HepG2 (cell line): ENCODE data around the gene IFIT3. TPM values are rescaled to one million over a fixed set of nuclear protein-coding genes. Genes with fewer than 3 reads are reported as not detected.

ENCODE experiments used
- FOXA3 ChIP-seq: IDR thresholded peaks from 2 replicates; pipeline ENCODE4 v1.6.1; 2016; ENCODE audit warnings: missing genetic modification reagents, missing compliant biosample characterization
- HOXD1 ChIP-seq: sonication (generic); formaldehyde crosslinking; IDR thresholded peaks from 2 replicates; pipeline ENCODE4 v1.5.0; 2020; ENCODE audit warnings: missing genetic modification reagents
- JARID2 ChIP-seq: sonication (generic); formaldehyde crosslinking; IDR thresholded peaks from 2 replicates; pipeline ENCODE4 v1.8.1; 2023; ENCODE audit warnings: missing genetic modification reagents, inconsistent platforms; ENCODE audit not compliant: insufficient replicate concordance
- KDM2A ChIP-seq: sonication (generic); formaldehyde crosslinking; IDR thresholded peaks from 2 replicates; pipeline ENCODE4 v1.4.0; 2020; ENCODE audit warnings: low read depth, missing genetic modification reagents, borderline replicate concordance
- KDM5B ChIP-seq: sonication (generic); formaldehyde crosslinking; IDR thresholded peaks from 2 replicates; pipeline ENCODE4 v1.4.0; 2020; ENCODE audit warnings: missing genetic modification reagents, mild to moderate bottlenecking, borderline replicate concordance
- PCBP2 ChIP-seq: fragments of 200-400 bp; formaldehyde crosslinking; optimal IDR thresholded peaks from 2 replicates; pipeline ENCODE3; 2018; ENCODE audit warnings: low read length, low read depth; ENCODE audit not compliant: poor library complexity, severe bottlenecking
- RARG ChIP-seq: sonication (generic); formaldehyde crosslinking; IDR thresholded peaks from 2 replicates; pipeline ENCODE4 v1.4.0; 2020; ENCODE audit warnings: low read depth, mild to moderate bottlenecking, missing genetic modification reagents
- RCOR2 ChIP-seq: IDR thresholded peaks from 2 replicates; pipeline ENCODE4 v1.6.1; 2016; ENCODE audit warnings: missing biosample characterization, missing genetic modification reagents
- RXRB ChIP-seq: IDR thresholded peaks from 2 replicates; pipeline ENCODE4 v1.6.1; 2016; ENCODE audit warnings: borderline replicate concordance, missing genetic modification reagents, missing compliant biosample characterization
- SMYD3 ChIP-seq: sonication (generic); formaldehyde crosslinking; IDR thresholded peaks from 2 replicates; pipeline ENCODE4 v1.8.1; 2023; ENCODE audit warnings: mild to moderate bottlenecking, missing genetic modification reagents
- SP1 ChIP-seq, 2 experiments: fragments of 450-650 bp in 1 of 2; sonication (generic) in 1 of 2; formaldehyde crosslinking in 1 of 2; IDR thresholded peaks; 2 replicates each; pipeline versions ENCODE4 v1.4.0 to v1.6.1; 2016 to 2020; ENCODE audit warnings: missing genetic modification reagents in 1 of 2
- U2AF2 ChIP-seq: fragments of 200-400 bp; formaldehyde crosslinking; IDR thresholded peaks from 2 replicates; pipeline ENCODE4 v1.6.1; 2017; ENCODE audit warnings: low read depth, mild to moderate bottlenecking, low read length
- ZFX ChIP-seq: sonication (generic); formaldehyde crosslinking; IDR thresholded peaks from 2 replicates; pipeline ENCODE4 v1.4.0; 2020; ENCODE audit warnings: mild to moderate bottlenecking, low read depth, missing genetic modification reagents, moderate library complexity
- ZIK1 ChIP-seq: sonication (generic); formaldehyde crosslinking; IDR thresholded peaks from 2 replicates; pipeline ENCODE4 v1.5.0; 2020; ENCODE audit warnings: mild to moderate bottlenecking, low read depth, missing genetic modification reagents, borderline replicate concordance
- ZNF101 ChIP-seq: sonication (generic); formaldehyde crosslinking; IDR thresholded peaks from 2 replicates; pipeline ENCODE4 v1.4.0; 2020; ENCODE audit warnings: mild to moderate bottlenecking, low read depth, missing genetic modification reagents, borderline replicate concordance
- ZNF230 ChIP-seq: sonication (generic); formaldehyde crosslinking; IDR thresholded peaks from 2 replicates; pipeline ENCODE4 v1.4.0; 2020; ENCODE audit warnings: mild to moderate bottlenecking, missing genetic modification reagents
- ZNF792 ChIP-seq: IDR thresholded peaks from 2 replicates; pipeline ENCODE4 v1.6.1; 2016
- polyA plus RNA-seq, 8 experiments: library from polyadenylated mRNA; depleted of rRNA in 3 of 8; stranded (reverse) in 7 of 8; unstranded in 1 of 8; fragments of >200 nt; fragmentation: Illumina TruSeq in 4 of 8; extraction: Trizol in 4 of 8; gene quantifications; 2 replicates each; pipeline versions ENCODE4 v1.2.1 to v1.2.3, GENCODE V29; 2011 to 2016; ENCODE audit warnings: low read depth in 4 of 8, missing spikeins in 1 of 8, mixed read lengths in 1 of 8; ENCODE audit not compliant: insufficient read depth in 1 of 8
- total RNA-seq, 5 experiments: library from RNA; depleted of rRNA; stranded (reverse); fragments of >200 nt; fragmentation: Illumina TruSeq; extraction: Trizol; gene quantifications; 2 replicates each; pipeline ENCODE4 v1.2.3, GENCODE V29; 2016; ENCODE audit warnings: low read depth in 1 of 5
- TF ChIP-seq, protein P1 (sequence below), 2 experiments: sonication (generic) in 1 of 2; formaldehyde crosslinking in 1 of 2; IDR thresholded peaks; 2 replicates each; pipeline versions ENCODE4 v1.4.0 to v1.6.1; 2018 to 2020; ENCODE audit warnings: missing genetic modification reagents in 2 of 2, borderline replicate concordance in 1 of 2, low read depth in 1 of 2, mild to moderate bottlenecking in 1 of 2, missing biosample characterization in 1 of 2
- TF ChIP-seq, protein P2 (sequence below): IDR thresholded peaks from 2 replicates; pipeline ENCODE4 v1.6.1; 2016; ENCODE audit warnings: control low read depth
- TF ChIP-seq, protein P3 (sequence below): sonication (generic); formaldehyde crosslinking; IDR thresholded peaks from 2 replicates; pipeline ENCODE4 v1.4.0; 2020; ENCODE audit warnings: missing genetic modification reagents, mild to moderate bottlenecking, borderline replicate concordance
- TF ChIP-seq, protein P4 (sequence below): IDR thresholded peaks from 2 replicates; pipeline ENCODE4 v1.4.0; 2020; ENCODE audit warnings: mild to moderate bottlenecking, missing genetic modification reagents
- TF ChIP-seq, protein P5 (sequence below): sonication (generic); formaldehyde crosslinking; IDR thresholded peaks from 2 replicates; pipeline ENCODE4 v1.4.0; 2020; ENCODE audit warnings: mild to moderate bottlenecking, missing genetic modification reagents

Gene IFIT3
- total and polyA plus RNA-seq, 2 of the 13 experiments (the other 11 are each of a cell fraction or from before 2014, with no cell fraction given) = 0.48 to 3.1 TPM

DNA sequence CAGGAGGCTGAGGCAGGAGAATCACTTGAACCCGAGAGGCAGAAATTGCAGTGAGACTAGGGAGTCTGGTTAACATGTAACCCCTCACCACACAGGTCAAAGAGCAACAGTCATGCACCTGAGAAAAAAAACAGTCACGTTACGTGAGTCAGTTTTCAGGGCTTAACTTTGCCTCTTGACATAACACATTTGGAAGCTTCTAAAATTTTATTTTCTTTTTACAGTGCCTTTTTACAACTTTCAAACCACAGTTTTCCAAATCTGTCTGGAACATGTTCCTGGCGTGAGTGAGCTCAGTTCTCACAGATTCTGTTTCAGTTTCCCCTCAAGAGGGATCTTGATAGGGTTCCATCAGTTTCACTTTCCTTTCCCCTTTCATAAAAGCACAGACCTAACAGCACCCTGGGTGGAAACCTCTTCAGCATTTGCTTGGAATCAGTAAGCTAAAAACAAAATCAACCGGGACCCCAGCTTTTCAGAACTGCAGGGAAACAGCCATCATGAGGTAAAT lies 4.4 kb downstream of the IFIT3 start (continued):
- TF ChIP-seq, protein P1, sequence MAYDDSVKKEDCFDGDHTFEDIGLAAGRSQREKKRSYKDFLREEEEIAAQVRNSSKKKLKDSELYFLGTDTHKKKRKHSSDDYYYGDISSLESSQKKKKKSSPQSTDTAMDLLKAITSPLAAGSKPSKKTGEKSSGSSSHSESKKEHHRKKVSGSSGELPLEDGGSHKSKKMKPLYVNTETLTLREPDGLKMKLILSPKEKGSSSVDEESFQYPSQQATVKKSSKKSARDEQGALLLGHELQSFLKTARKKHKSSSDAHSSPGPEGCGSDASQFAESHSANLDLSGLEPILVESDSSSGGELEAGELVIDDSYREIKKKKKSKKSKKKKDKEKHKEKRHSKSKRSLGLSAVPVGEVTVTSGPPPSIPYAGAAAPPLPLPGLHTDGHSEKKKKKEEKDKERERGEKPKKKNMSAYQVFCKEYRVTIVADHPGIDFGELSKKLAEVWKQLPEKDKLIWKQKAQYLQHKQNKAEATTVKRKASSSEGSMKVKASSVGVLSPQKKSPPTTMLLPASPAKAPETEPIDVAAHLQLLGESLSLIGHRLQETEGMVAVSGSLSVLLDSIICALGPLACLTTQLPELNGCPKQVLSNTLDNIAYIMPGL (CRISPR knock-in tag; IDR thresholded peaks at IDR 0.05; ENCODE audit: borderline replicate concordance in 1 of 2, low read depth in 1 of 2) = peak in 1 of 2 experiments; percentile 14; a peak in 1 of 4 replicates
- TF ChIP-seq JARID2 (CRISPR knock-in tag) = no peak
- no peak for TF ChIP-seq U2AF2
- no peak for TF ChIP-seq PCBP2
- TF ChIP-seq, protein P2, sequence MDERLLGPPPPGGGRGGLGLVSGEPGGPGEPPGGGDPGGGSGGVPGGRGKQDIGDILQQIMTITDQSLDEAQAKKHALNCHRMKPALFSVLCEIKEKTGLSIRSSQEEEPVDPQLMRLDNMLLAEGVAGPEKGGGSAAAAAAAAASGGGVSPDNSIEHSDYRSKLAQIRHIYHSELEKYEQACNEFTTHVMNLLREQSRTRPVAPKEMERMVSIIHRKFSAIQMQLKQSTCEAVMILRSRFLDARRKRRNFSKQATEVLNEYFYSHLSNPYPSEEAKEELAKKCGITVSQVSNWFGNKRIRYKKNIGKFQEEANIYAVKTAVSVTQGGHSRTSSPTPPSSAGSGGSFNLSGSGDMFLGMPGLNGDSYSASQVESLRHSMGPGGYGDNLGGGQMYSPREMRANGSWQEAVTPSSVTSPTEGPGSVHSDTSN (CRISPR knock-in tag) = no peak
- TF ChIP-seq ZFX (CRISPR knock-in tag) = no peak
- no peak for TF ChIP-seq ZIK1
- no peak for TF ChIP-seq ZNF101 (CRISPR knock-in tag)
- no peak for TF ChIP-seq KDM2A
- no peak for TF ChIP-seq ZNF792 (CRISPR knock-in tag)
- TF ChIP-seq SP1 (IDR thresholded peaks at IDR 0.05) = no peak
- no peak for TF ChIP-seq SP1 (CRISPR knock-in tag; IDR thresholded peaks at IDR 0.05)
- no peak for TF ChIP-seq KDM5B (CRISPR knock-in tag)
- TF ChIP-seq, protein P3, sequence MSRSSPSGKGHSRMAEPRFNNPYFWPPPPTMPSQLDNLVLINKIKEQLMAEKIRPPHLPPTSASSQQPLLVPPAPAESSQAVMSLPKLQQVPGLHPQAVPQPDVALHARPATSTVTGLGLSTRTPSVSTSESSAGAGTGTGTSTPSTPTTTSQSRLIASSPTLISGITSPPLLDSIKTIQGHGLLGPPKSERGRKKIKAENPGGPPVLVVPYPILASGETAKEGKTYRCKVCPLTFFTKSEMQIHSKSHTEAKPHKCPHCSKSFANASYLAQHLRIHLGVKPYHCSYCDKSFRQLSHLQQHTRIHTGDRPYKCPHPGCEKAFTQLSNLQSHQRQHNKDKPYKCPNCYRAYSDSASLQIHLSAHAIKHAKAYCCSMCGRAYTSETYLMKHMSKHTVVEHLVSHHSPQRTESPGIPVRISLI (CRISPR knock-in tag) = peak; percentile 94
- TF ChIP-seq HOXD1 (CRISPR knock-in tag) = no peak
- no peak for TF ChIP-seq ZNF230 (CRISPR knock-in tag)
- peak; percentile 11; the same call in 1 of the 2 replicates for TF ChIP-seq RXRB (CRISPR knock-in tag)
- TF ChIP-seq SMYD3 (CRISPR knock-in tag) = no peak
- TF ChIP-seq, protein P4, sequence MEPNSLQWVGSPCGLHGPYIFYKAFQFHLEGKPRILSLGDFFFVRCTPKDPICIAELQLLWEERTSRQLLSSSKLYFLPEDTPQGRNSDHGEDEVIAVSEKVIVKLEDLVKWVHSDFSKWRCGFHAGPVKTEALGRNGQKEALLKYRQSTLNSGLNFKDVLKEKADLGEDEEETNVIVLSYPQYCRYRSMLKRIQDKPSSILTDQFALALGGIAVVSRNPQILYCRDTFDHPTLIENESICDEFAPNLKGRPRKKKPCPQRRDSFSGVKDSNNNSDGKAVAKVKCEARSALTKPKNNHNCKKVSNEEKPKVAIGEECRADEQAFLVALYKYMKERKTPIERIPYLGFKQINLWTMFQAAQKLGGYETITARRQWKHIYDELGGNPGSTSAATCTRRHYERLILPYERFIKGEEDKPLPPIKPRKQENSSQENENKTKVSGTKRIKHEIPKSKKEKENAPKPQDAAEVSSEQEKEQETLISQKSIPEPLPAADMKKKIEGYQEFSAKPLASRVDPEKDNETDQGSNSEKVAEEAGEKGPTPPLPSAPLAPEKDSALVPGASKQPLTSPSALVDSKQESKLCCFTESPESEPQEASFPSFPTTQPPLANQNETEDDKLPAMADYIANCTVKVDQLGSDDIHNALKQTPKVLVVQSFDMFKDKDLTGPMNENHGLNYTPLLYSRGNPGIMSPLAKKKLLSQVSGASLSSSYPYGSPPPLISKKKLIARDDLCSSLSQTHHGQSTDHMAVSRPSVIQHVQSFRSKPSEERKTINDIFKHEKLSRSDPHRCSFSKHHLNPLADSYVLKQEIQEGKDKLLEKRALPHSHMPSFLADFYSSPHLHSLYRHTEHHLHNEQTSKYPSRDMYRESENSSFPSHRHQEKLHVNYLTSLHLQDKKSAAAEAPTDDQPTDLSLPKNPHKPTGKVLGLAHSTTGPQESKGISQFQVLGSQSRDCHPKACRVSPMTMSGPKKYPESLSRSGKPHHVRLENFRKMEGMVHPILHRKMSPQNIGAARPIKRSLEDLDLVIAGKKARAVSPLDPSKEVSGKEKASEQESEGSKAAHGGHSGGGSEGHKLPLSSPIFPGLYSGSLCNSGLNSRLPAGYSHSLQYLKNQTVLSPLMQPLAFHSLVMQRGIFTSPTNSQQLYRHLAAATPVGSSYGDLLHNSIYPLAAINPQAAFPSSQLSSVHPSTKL (CRISPR knock-in tag) = peak; percentile 66
- no peak for TF ChIP-seq RARG (CRISPR knock-in tag)
- TF ChIP-seq, protein P5, sequence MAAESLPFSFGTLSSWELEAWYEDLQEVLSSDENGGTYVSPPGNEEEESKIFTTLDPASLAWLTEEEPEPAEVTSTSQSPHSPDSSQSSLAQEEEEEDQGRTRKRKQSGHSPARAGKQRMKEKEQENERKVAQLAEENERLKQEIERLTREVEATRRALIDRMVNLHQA (CRISPR knock-in tag) = no peak
- peak; percentile 33; the same call in 1 of the 2 replicates for TF ChIP-seq FOXA3 (CRISPR knock-in tag)
- peak; percentile 76 for TF ChIP-seq RCOR2
